HepG2 (cell line): ENCODE data around the gene MOV10L1. TPM values are rescaled to one million over a fixed set of nuclear protein-coding genes. Genes with fewer than 3 reads are reported as not detected.
A peak's percentile ranks its signal among the peaks of the same experiment; 100 is the strongest.

Experiments used
- ATAC-seq: fragments of 200-7000 bp; cut with Tn5 transposase; 3 replicates; pipeline ENCODE4 v1.9.1; 2020; ENCODE audit warnings: mild to moderate bottlenecking, moderate library complexity
- BruUV-seq: library from RNA; stranded (reverse); fragments of 400-500 nt; replicated peaks from 2 replicates; lab custom pipeline; 2021; lab: Mats Ljungman, UMichigan
- CTCF ChIA-PET: fragments of 300-600 bp; formaldehyde crosslinking; extraction: SDS; loops from one replicate; lab custom pipeline; 2021; ENCODE audit warnings: low total read pairs, inconsistent platforms, low intra/inter-chr PET ratio; lab: Yijun Ruan, JAX
- POLR2A ChIA-PET: fragments of 350-600 bp; sonication (Branson Sonifier 250); formaldehyde crosslinking; loops from one replicate; lab custom pipeline; 2020; ENCODE audit warnings: antibody characterized with exemption, inconsistent platforms; lab: Yijun Ruan, JAX
- DNase-seq: peaks from one replicate; pipeline ENCODE4 v3.0.0-alpha.2; 2015; ENCODE audit warnings: low spot score
- FAIRE-seq: peaks from 3 replicates; lab custom pipeline; 2011; peaks lifted over from hg19 to GRCh38; lab: Jason Lieb, UNC
- H2AFZ ChIP-seq: one replicate; pipeline ENCODE4 v1.6.1; 2011; ENCODE audit warnings: low read length, inconsistent platforms
- H3K27ac ChIP-seq: fragments of 300-600 bp; 3 replicates; pipeline ENCODE4 v1.8.0; 2011; ENCODE audit warnings: mixed run types, mild to moderate bottlenecking, mixed read lengths, low read length, inconsistent platforms; ENCODE audit not compliant: insufficient read depth; ENCODE audit errors: extremely low read length
- H3K27me3 ChIP-seq, 2 experiments: fragments of 200-600 bp in 1 of 2; 2 replicates in 1 of 2; 3 replicates in 1 of 2; pipeline versions ENCODE4 v1.6.0 to v1.8.0; 2011; ENCODE audit warnings: low read length in 2 of 2, mild to moderate bottlenecking in 2 of 2, moderate library complexity in 2 of 2, inconsistent platforms in 1 of 2; ENCODE audit not compliant: insufficient read depth in 2 of 2, control insufficient read depth in 1 of 2
- H3K36me3 ChIP-seq, 2 experiments: fragments of 200-600 bp in 1 of 2; replicated peaks in 1 of 2; 2 replicates in 1 of 2; 3 replicates in 1 of 2; pipeline versions ENCODE4 v1.5.1 to v1.8.0; 2011; ENCODE audit warnings: low read length in 2 of 2, inconsistent platforms in 1 of 2; ENCODE audit not compliant: insufficient read depth in 2 of 2, control insufficient read depth in 1 of 2
- H3K4me1 ChIP-seq: 2 replicates; pipeline ENCODE4 v1.5.1; 2012; ENCODE audit warnings: low read length, inconsistent platforms; ENCODE audit not compliant: insufficient read depth
- H3K4me2 ChIP-seq: 2 replicates; pipeline ENCODE4 v1.6.0; 2011; ENCODE audit warnings: low read depth, low read length, inconsistent platforms
- H3K4me3 ChIP-seq, 3 experiments: fragments of 200-600 bp in 1 of 3; sonication (generic), shearing (Covaris generic) in 1 of 3; replicated peaks in 1 of 3; 2 replicates each; pipeline ENCODE4 v1.5.1; 2011 to 2016; ENCODE audit warnings: low read length in 3 of 3, inconsistent platforms in 2 of 3, low read depth in 2 of 3, mild to moderate bottlenecking in 2 of 3, control low read depth in 1 of 3, mixed read lengths in 1 of 3; ENCODE audit not compliant: insufficient read depth in 1 of 3
- H3K79me2 ChIP-seq: one replicate; pipeline ENCODE4 v1.6.1; 2011; ENCODE audit warnings: low read length, inconsistent platforms; ENCODE audit not compliant: insufficient read depth
- H3K9ac ChIP-seq: 2 replicates; pipeline ENCODE4 v1.6.0; 2011; ENCODE audit warnings: mild to moderate bottlenecking, low read depth, low read length, inconsistent platforms; ENCODE audit not compliant: insufficient read depth
- H3K9me3 ChIP-seq: 2 replicates; pipeline ENCODE4 v1.5.1; 2012; ENCODE audit warnings: mild to moderate bottlenecking, low read length
- H4K20me1 ChIP-seq: 2 replicates; pipeline ENCODE4 v1.6.0; 2011; ENCODE audit warnings: inconsistent platforms, mild to moderate bottlenecking, low read length, moderate library complexity; ENCODE audit not compliant: insufficient read depth
- ATF1 ChIP-seq: IDR thresholded peaks from 2 replicates; pipeline ENCODE4 v1.6.1; 2016; ENCODE audit warnings: mild to moderate bottlenecking, control low read depth
- ETV6 ChIP-seq: sonication (generic); formaldehyde crosslinking; conservative IDR thresholded peaks from 2 replicates; pipeline ENCODE4 v1.4.0; 2020; ENCODE audit warnings: missing genetic modification reagents
- KDM1A ChIP-seq: IDR thresholded peaks from 2 replicates; pipeline ENCODE4 v1.6.1; 2016; ENCODE audit warnings: missing compliant biosample characterization
- KLF15 ChIP-seq: sonication (generic); formaldehyde crosslinking; IDR thresholded peaks from 2 replicates; pipeline ENCODE4 v1.8.1; 2023; ENCODE audit warnings: borderline replicate concordance, mild to moderate bottlenecking, inconsistent platforms, missing genetic modification reagents, mixed read lengths
- MAZ ChIP-seq, 2 experiments: sonication (generic) in 1 of 2; formaldehyde crosslinking in 1 of 2; IDR thresholded peaks; 2 replicates each; pipeline versions ENCODE4 v1.5.0 to v1.6.1; 2012 to 2020; ENCODE audit warnings: low read depth in 2 of 2, mild to moderate bottlenecking in 2 of 2, borderline replicate concordance in 1 of 2, improper control_type of control experiment in 1 of 2, low read length in 1 of 2, missing genetic modification reagents in 1 of 2, moderate library complexity in 1 of 2
- SNAPC5 ChIP-seq: sonication (generic); formaldehyde crosslinking; IDR thresholded peaks from 2 replicates; pipeline ENCODE4 v1.8.1; 2023; ENCODE audit warnings: mild to moderate bottlenecking, missing genetic modification reagents, borderline replicate concordance
- SP2 ChIP-seq: sonication (generic); formaldehyde crosslinking; IDR thresholded peaks from 2 replicates; pipeline ENCODE4 v1.5.1; 2020; ENCODE audit warnings: mild to moderate bottlenecking, missing genetic modification reagents
- TFAP4 ChIP-seq: sonication (generic); IDR thresholded peaks from 2 replicates; pipeline ENCODE4 v1.6.1; 2016; ENCODE audit warnings: low read depth, borderline replicate concordance
- ZNF343 ChIP-seq: sonication (generic); formaldehyde crosslinking; IDR thresholded peaks from 2 replicates; pipeline ENCODE4 v1.4.0; 2020; ENCODE audit warnings: mild to moderate bottlenecking, missing genetic modification reagents
- ZSCAN20 ChIP-seq: sonication (generic); formaldehyde crosslinking; IDR thresholded peaks from 2 replicates; pipeline ENCODE4 v1.4.0; 2020; ENCODE audit warnings: missing genetic modification reagents, mild to moderate bottlenecking, borderline replicate concordance
- WGBS: methylation state at CpG from one replicate; pipeline ENCODE4 v1.1.6; 2017; ENCODE audit warnings: low lambda C conversion rate; 5-methylcytosine and 5-hydroxymethylcytosine counted together
- in situ Hi-C: cut with HindIII; loops from 2 replicates; pipeline ENCODE4 v1.10.0; 2017; ENCODE audit warnings: low pct_unique_long_range_greater_than_20kb; ENCODE audit not compliant: extremely low pct_ligation_motif_present
- intact Hi-C: fragments of 100-400 bp; cut with micrococcal nuclease; formaldehyde crosslinking; loops from one replicate; pipeline ENCODE4 v1.10.0; 2022; ENCODE audit not compliant: unreplicated experiment
- polyA plus RNA-seq, 8 experiments: library from polyadenylated mRNA; depleted of rRNA in 3 of 8; stranded (reverse) in 7 of 8; unstranded in 1 of 8; fragments of >200 nt; fragmentation: Illumina TruSeq in 4 of 8; extraction: Trizol in 4 of 8; gene quantifications; 2 replicates each; pipeline versions ENCODE4 v1.2.1 to v1.2.3, GENCODE V29; 2011 to 2016; ENCODE audit warnings: low read depth in 4 of 8, missing spikeins in 1 of 8, mixed read lengths in 1 of 8; ENCODE audit not compliant: insufficient read depth in 1 of 8
- total RNA-seq, 5 experiments: library from RNA; depleted of rRNA; stranded (reverse); fragments of >200 nt; fragmentation: Illumina TruSeq; extraction: Trizol; gene quantifications; 2 replicates each; pipeline ENCODE4 v1.2.3, GENCODE V29; 2016; ENCODE audit warnings: low read depth in 1 of 5

The MOV10L1 gene
- total and polyA plus RNA-seq, 2 of the 13 experiments (the other 11 are each of a cell fraction or from before 2014, with no cell fraction given), result 0.11 to 0.12 TPM

GRCh38 chr22:50082197-50082715 is 7.5 kb upstream of the MOV10L1 start:
- BruUV-seq, result no TSS peak
- H3K4me2 ChIP-seq, result no peak overlapping the region
- H3K4me3 ChIP-seq, result no peak overlapping the region
- no peaks in the 10 kb centered on the region for H4K20me1 ChIP-seq
- H3K9ac ChIP-seq, result no peak overlapping the region
- no peaks in the 10 kb centered on the region for H3K36me3 ChIP-seq
- intact Hi-C loops (no loop called here), in situ Hi-C loops (no loop called here)
- no peak for TF ChIP-seq ETV6 (CRISPR knock-in tag)
- no peak for TF ChIP-seq ATF1 (CRISPR knock-in tag)
- TF ChIP-seq KLF15 (CRISPR knock-in tag), result no peak
- TF ChIP-seq ZNF343 (CRISPR knock-in tag), result no peak
- TF ChIP-seq KDM1A (CRISPR knock-in tag), result no peak
- TF ChIP-seq TFAP4, result no peak
- TF ChIP-seq SP2, result no peak
- no peak for TF ChIP-seq MAZ (IDR thresholded peaks at IDR 0.05; ENCODE audit: borderline replicate concordance, low read depth, low read length)
- TF ChIP-seq MAZ (CRISPR knock-in tag; IDR thresholded peaks at IDR 0.05; ENCODE audit: low read depth), result no peak
- no peak for TF ChIP-seq SNAPC5 (CRISPR knock-in tag)
- TF ChIP-seq ZSCAN20 (CRISPR knock-in tag), result no peak
- no peak for FAIRE-seq
- H3K4me1 ChIP-seq, result peaks cover 24% of the 10 kb centered on the region
- no peaks in the 10 kb centered on the region for H3K79me2 ChIP-seq
- ChIA-PET POLR2A (no interaction called here), CTCF (no interaction called here)
- no peaks in the 10 kb centered on the region for H3K9me3 ChIP-seq
- no peak overlapping the region for H3K27ac ChIP-seq
- no peak overlapping the region for H2AFZ ChIP-seq
- no peak for DNase-seq
- 54% methylated on average over 10 of the region's 18 CpGs for WGBS
- peaks cover 3 to 48% of the 10 kb centered on the region in 2 experiments; a peak in 4 of 5 replicates for H3K27me3 ChIP-seq
- ATAC-seq, result peak; percentile 27; the same call in 2 of the 3 replicates
